Activated CD8-positive, alpha-beta memory T cell treated with anti-CD3 and anti-CD28 coated beads, Interleukin-2, amount 50 U/mL, for 1 hour (primary cell): ENCODE measurements around the gene CDH7.

Experiments
- DNase-seq: peaks from one replicate; pipeline ENCODE4 v3.0.0-alpha.2; 2020; ENCODE audit errors: extremely low read depth

Gene CDH7

GRCh38 chr18:65919018-65919417 lies 168.2 kb downstream of the CDH7 start:
- no peak for DNase-seq

- DNase-seq = no peak
These were observed 168.9 kb downstream of the CDH7 start for GRCh38 chr18:65919663-65920062.

GRCh38 chr18:65922103-65922502 lies 171.3 kb downstream of the CDH7 start:
- DNase-seq = no peak

- no peak for DNase-seq
These were observed 174.1 kb downstream of the CDH7 start for GRCh38 chr18:65924904-65925303.

- DNase-seq = no peak
These were observed 184.1 kb downstream of the CDH7 start for GRCh38 chr18:65934874-65935273.

GRCh38 chr18:65936678-65937077 lies 185.9 kb downstream of the CDH7 start:
- no peak for DNase-seq

- no peak for DNase-seq
These were observed 186.4 kb downstream of the CDH7 start for GRCh38 chr18:65937180-65937579.

- DNase-seq = no peak
These were observed 188.0 kb downstream of the CDH7 start for GRCh38 chr18:65938592-65939372.
